Activated CD4-positive, alpha-beta T cell treated with anti-CD3 and anti-CD28 coated beads, Interleukin-10, Interleukin-2, amounts not matched to agents 100 ng/mL and 50 ng/mL, durations not matched to agents 16 hours and 8 hours (primary cell): ENCODE data around the gene NT5C.

Experiments used
- DNase-seq: peaks from one replicate; pipeline ENCODE4 v3.0.0-alpha.2; 2020

Gene NT5C

GRCh38 chr17:75090871-75091854 is 40.4 kb downstream of the NT5C start:
- no peak for DNase-seq

- no peak for DNase-seq
These were observed 42.8 kb downstream of the NT5C start for GRCh38 chr17:75088465-75089417.

GRCh38 chr17:75087558-75088453 is 43.7 kb downstream of the NT5C start, which contains the start of gene SLC16A5:
SLC16A5 (plus strand) TSS chr17:75087954; CDS start chr17:75093637, 5,683 bp downstream.
- peak; percentile 57 for DNase-seq

- DNase-seq = no peak
These were observed 44.4 kb downstream of the NT5C start for GRCh38 chr17:75087182-75087557.

- DNase-seq = no peak
These were observed 44.9 kb downstream of the NT5C start for GRCh38 chr17:75086496-75087181.

GRCh38 chr17:75084039-75084660 is 47.4 kb downstream of the NT5C start:
- DNase-seq = no peak

GRCh38 chr17:75082683-75083082 is 48.9 kb downstream of the NT5C start:
- DNase-seq = no peak

- DNase-seq = no peak
These were observed 49.7 kb downstream of the NT5C start for GRCh38 chr17:75081611-75082540.
